H1 (cell line): Measurements from ENCODE around the gene RNGTT. TPM values are rescaled to one million over a fixed set of nuclear protein-coding genes. Genes with fewer than 3 reads are reported as not detected.

ENCODE experiments used
- CTCF ChIA-PET: fragments of 300-600 bp; sonication (Branson Sonifier 250); formaldehyde crosslinking; loops from one replicate; lab custom pipeline; 2021; ENCODE audit not compliant: partially characterized antibody; lab: Charles Lee
- POLR2A ChIA-PET: fragments of 300-600 bp; sonication (Branson Sonifier 250); formaldehyde crosslinking; loops from one replicate; lab custom pipeline; 2021; ENCODE audit warnings: inconsistent platforms; ENCODE audit not compliant: partially characterized antibody; lab: Charles Lee
- DNase-seq, 2 experiments: peaks; one replicate each; pipeline versions ENCODE4 v3.0.0 to v3.0.0-alpha.2; 2010 to 2022; ENCODE audit warnings: low spot score in 2 of 2, low read depth in 1 of 2, mixed read lengths in 1 of 2
- FAIRE-seq: peaks from 2 replicates; lab custom pipeline; 2011; peaks lifted over from hg19 to GRCh38; lab: Jason Lieb, UNC
- H2AFZ ChIP-seq: 2 replicates; pipeline ENCODE4 v1.8.1; 2012; ENCODE audit warnings: low read length, inconsistent platforms
- H2AK5ac ChIP-seq: 2 replicates; pipeline ENCODE4 v1.6.1; 2013; ENCODE audit warnings: low read depth, low read length
- H2BK120ac ChIP-seq: replicated peaks from 2 replicates; pipeline ENCODE3; 2013; ENCODE audit warnings: low read depth, low read length, inconsistent platforms
- H2BK12ac ChIP-seq: 2 replicates; pipeline ENCODE4 v1.6.1; 2013; ENCODE audit warnings: low read depth, low read length
- H2BK15ac ChIP-seq: 2 replicates; pipeline ENCODE4 v1.6.1; 2013; ENCODE audit warnings: low read length
- H2BK20ac ChIP-seq: 2 replicates; pipeline ENCODE4 v1.6.1; 2013; ENCODE audit warnings: low read length
- H2BK5ac ChIP-seq: 2 replicates; pipeline ENCODE4 v1.6.1; 2013; ENCODE audit warnings: low read depth, low read length
- H3K14ac ChIP-seq: 2 replicates; pipeline ENCODE4 v1.6.1; 2013; ENCODE audit warnings: inconsistent platforms; ENCODE audit not compliant: insufficient read length
- H3K18ac ChIP-seq: 2 replicates; pipeline ENCODE4 v1.6.1; 2013; ENCODE audit warnings: low read length; ENCODE audit errors: extremely low read depth
- H3K23ac ChIP-seq: 2 replicates; pipeline ENCODE4 v1.6.1; 2013; ENCODE audit warnings: inconsistent platforms; ENCODE audit not compliant: insufficient read length
- H3K23me2 ChIP-seq: 2 replicates; pipeline ENCODE4 v1.6.1; 2013; ENCODE audit warnings: low read depth, low read length
- H3K27ac ChIP-seq: 2 replicates; pipeline ENCODE4 v1.6.1; 2011; ENCODE audit warnings: low read depth, low read length, inconsistent platforms
- H3K27me3 ChIP-seq, 4 experiments: replicated peaks in 1 of 4; 1 replicate in 1 of 4; 2 replicates in 3 of 4; pipeline versions ENCODE4 v1.6.1 to v1.8.1; 2011 to 2013; ENCODE audit warnings: low read length in 3 of 4, mild to moderate bottlenecking in 3 of 4, inconsistent platforms in 2 of 4, mixed read lengths in 2 of 4, moderate library complexity in 1 of 4; ENCODE audit not compliant: control insufficient read depth in 3 of 4, insufficient read depth in 3 of 4; ENCODE audit errors: extremely low read depth in 1 of 4
- H3K36me3 ChIP-seq, 4 experiments: 2 replicates each; pipeline versions ENCODE4 v1.6.1 to v1.8.1; 2011 to 2013; ENCODE audit warnings: mild to moderate bottlenecking in 4 of 4, low read length in 3 of 4, moderate library complexity in 2 of 4, control low read depth in 1 of 4, inconsistent platforms in 1 of 4; ENCODE audit not compliant: insufficient read depth in 4 of 4, control insufficient read depth in 2 of 4
- H3K4ac ChIP-seq: replicated peaks from 2 replicates; pipeline ENCODE3; 2013; ENCODE audit warnings: low read length, low read depth, mixed read lengths, inconsistent platforms; ENCODE audit not compliant: insufficient read length
- H3K4me1 ChIP-seq, 4 experiments: replicated peaks in 1 of 4; 1 replicate in 1 of 4; 2 replicates in 3 of 4; pipeline versions ENCODE4 v1.6.1 to v1.8.1; 2011 to 2013; ENCODE audit warnings: low read length in 3 of 4, inconsistent platforms in 2 of 4, mixed read lengths in 1 of 4; ENCODE audit not compliant: insufficient read depth in 4 of 4, control insufficient read depth in 3 of 4
- H3K4me2 ChIP-seq, 2 experiments: 2 replicates each; pipeline versions ENCODE4 v1.6.1 to v1.8.1; 2011 to 2013; ENCODE audit warnings: low read depth in 2 of 2, low read length in 2 of 2, control low read depth in 1 of 2, inconsistent platforms in 1 of 2, mild to moderate bottlenecking in 1 of 2; ENCODE audit not compliant: insufficient read depth in 1 of 2
- H3K4me3 ChIP-seq, 4 experiments: fragments of 200-600, 300-600 bp in 1 of 4; sonication (generic), shearing (Covaris generic), sonication (Bioruptor Twin) in 1 of 4; 2 replicates each; pipeline versions ENCODE4 v1.5.1 to v1.8.1; 2011 to 2016; ENCODE audit warnings: low read length in 4 of 4, low read depth in 3 of 4, control low read depth in 2 of 4, inconsistent platforms in 2 of 4, mild to moderate bottlenecking in 2 of 4, mixed read lengths in 1 of 4, moderate library complexity in 1 of 4; ENCODE audit not compliant: insufficient read depth in 2 of 4; ENCODE audit errors: extremely low read depth in 1 of 4
- H3K56ac ChIP-seq: replicated peaks from 2 replicates; pipeline ENCODE3; 2013; ENCODE audit warnings: low read depth, mild to moderate bottlenecking, mixed read lengths, low read length, inconsistent platforms; ENCODE audit not compliant: insufficient read length
- H3K79me1 ChIP-seq: 2 replicates; pipeline ENCODE4 v1.6.1; 2013; ENCODE audit warnings: low read depth, low read length, control low read depth
- H3K79me2 ChIP-seq, 2 experiments: 2 replicates each; pipeline versions ENCODE4 v1.6.1 to v1.8.1; 2012 to 2013; ENCODE audit warnings: low read length in 2 of 2, mild to moderate bottlenecking in 2 of 2, inconsistent platforms in 1 of 2; ENCODE audit not compliant: insufficient read depth in 2 of 2, control insufficient read depth in 1 of 2
- H3K9ac ChIP-seq, 4 experiments: replicated peaks in 1 of 4; 1 replicate in 1 of 4; 2 replicates in 3 of 4; pipeline versions ENCODE4 v1.6.1 to v1.8.1; 2011 to 2013; ENCODE audit warnings: low read depth in 3 of 4, low read length in 3 of 4, control low read depth in 2 of 4, mild to moderate bottlenecking in 2 of 4, moderate library complexity in 2 of 4, inconsistent platforms in 1 of 4; ENCODE audit errors: extremely low read depth in 1 of 4
- H3K9me3 ChIP-seq, 2 experiments: 2 replicates each; pipeline versions ENCODE4 v1.6.1 to v1.8.1; 2012 to 2013; ENCODE audit warnings: mild to moderate bottlenecking in 2 of 2, moderate library complexity in 2 of 2, control low read depth in 1 of 2, inconsistent platforms in 1 of 2, low read depth in 1 of 2, low read length in 1 of 2, mixed read lengths in 1 of 2; ENCODE audit not compliant: insufficient read depth in 2 of 2
- H4K20me1 ChIP-seq, 2 experiments: replicated peaks in 1 of 2; 2 replicates each; pipeline versions ENCODE3 to v1.8.1; 2011 to 2013; ENCODE audit warnings: inconsistent platforms in 2 of 2, low read length in 2 of 2, mild to moderate bottlenecking in 1 of 2; ENCODE audit not compliant: insufficient read depth in 2 of 2, control insufficient read depth in 1 of 2
- H4K5ac ChIP-seq: 2 replicates; pipeline ENCODE4 v1.6.1; 2013; ENCODE audit warnings: low read length, low read depth, mixed read lengths, inconsistent platforms; ENCODE audit not compliant: insufficient read length
- H4K8ac ChIP-seq: 2 replicates; pipeline ENCODE4 v1.8.0; 2013; ENCODE audit warnings: mild to moderate bottlenecking, moderate library complexity, low read length, inconsistent platforms; ENCODE audit not compliant: insufficient read depth; ENCODE audit errors: extremely low read depth
- H4K91ac ChIP-seq: replicated peaks from 2 replicates; pipeline ENCODE3; 2013; ENCODE audit warnings: low read length, mixed read lengths, inconsistent platforms; ENCODE audit not compliant: insufficient read length
- ASH2L ChIP-seq: fragments of 200-600, 300-600 bp; sonication (generic); IDR thresholded peaks from one replicate; pipeline ENCODE4 v1.7.1; 2017; ENCODE audit warnings: low read length
- ATF3 ChIP-seq: IDR thresholded peaks from 2 replicates; pipeline ENCODE4 v1.6.1; 2011; ENCODE audit warnings: low read depth, mild to moderate bottlenecking, low read length; ENCODE audit not compliant: insufficient read depth
- CHD1 ChIP-seq: IDR thresholded peaks from 2 replicates; pipeline ENCODE4 v1.6.1; 2012; ENCODE audit warnings: low read depth, low read length, improper control_type of control experiment
- CREB1 ChIP-seq: IDR thresholded peaks from 2 replicates; pipeline ENCODE4 v1.6.1; 2012; ENCODE audit warnings: inconsistent platforms
- CTBP2 ChIP-seq: IDR thresholded peaks from 2 replicates; pipeline ENCODE4 v1.7.0; 2011; ENCODE audit warnings: borderline replicate concordance, mild to moderate bottlenecking, moderate library complexity, mixed read lengths, low read length; ENCODE audit not compliant: insufficient read depth, insufficient read length
- EZH2 ChIP-seq: fragments of 200-600 bp; sonication (generic); IDR thresholded peaks from 2 replicates; pipeline ENCODE4 v1.7.1; 2012; ENCODE audit warnings: low read depth, mild to moderate bottlenecking, moderate library complexity, low read length, inconsistent platforms; ENCODE audit not compliant: severe bottlenecking
- HDAC2 ChIP-seq, 2 experiments: fragments of 300-600 bp in 1 of 2; sonication (generic) in 1 of 2; IDR thresholded peaks; 2 replicates each; pipeline ENCODE4 v1.6.1; 2011 to 2012; ENCODE audit warnings: low read depth in 2 of 2, low read length in 2 of 2, mild to moderate bottlenecking in 2 of 2, moderate library complexity in 2 of 2, borderline replicate concordance in 1 of 2, inconsistent platforms in 1 of 2
- KDM4A ChIP-seq: IDR thresholded peaks from one replicate; pipeline ENCODE4 v1.7.1; 2012; ENCODE audit warnings: low read depth, mild to moderate bottlenecking, moderate library complexity, low read length, inconsistent platforms; ENCODE audit not compliant: severe bottlenecking
- RBBP5 ChIP-seq: IDR thresholded peaks from 2 replicates; pipeline ENCODE4 v1.7.1; 2012; ENCODE audit warnings: low read depth, mild to moderate bottlenecking, inconsistent platforms, low read length, moderate library complexity, borderline replicate concordance
- SRF ChIP-seq: IDR thresholded peaks from 2 replicates; pipeline ENCODE4 v1.6.1; 2011; ENCODE audit warnings: mild to moderate bottlenecking, low read depth, low read length, moderate library complexity
- TCF12 ChIP-seq: IDR thresholded peaks from 2 replicates; pipeline ENCODE4 v1.6.1; 2011; ENCODE audit warnings: low read depth, mild to moderate bottlenecking, low read length
- USF2 ChIP-seq: IDR thresholded peaks from 2 replicates; pipeline ENCODE4 v1.6.1; 2011; ENCODE audit warnings: low read length, improper control_type of control experiment
- WGBS, 2 experiments: shearing (Covaris generic) in 1 of 2; methylation state at CpG; one replicate each; pipeline versions ENCODE4 v1.1.6 to v1.1.7; 2013 to 2015; ENCODE audit warnings: low lambda C conversion rate in 2 of 2, mixed read lengths in 2 of 2, inconsistent platforms in 1 of 2, low coverage in 1 of 2, missing lambda C conversion rate in 1 of 2; ENCODE audit not compliant: insufficient replicate concordance in 2 of 2, insufficient coverage in 1 of 2, insufficient read length in 1 of 2; ENCODE audit errors: extremely low coverage in 1 of 2, missing lambda C conversion rate in 1 of 2; 5-methylcytosine and 5-hydroxymethylcytosine counted together
- polyA plus RNA-seq, 7 experiments: library from polyadenylated mRNA; depleted of rRNA in 3 of 7; stranded (reverse) in 5 of 7; unstranded in 2 of 7; fragments of >200 nt in 5 of 7; fragments of 200-250 nt in 2 of 7; gene quantifications; 1 replicate in 5 of 7; 2 replicates in 1 of 7; 4 replicates in 1 of 7; pipeline versions ENCODE4 v1.2.1 to v1.2.3, GENCODE V29; 2011 to 2013; ENCODE audit warnings: missing spikeins in 2 of 7, mixed read lengths in 2 of 7
- total RNA-seq: library from RNA; stranded (reverse); fragmentation: NEBNext Ultra II Directional; extraction: Animal tissue kit (Norgen Biotek cat#: 25700); gene quantifications from 2 replicates; pipeline ENCODE4 v1.2.1, GENCODE V29; 2021

Gene RNGTT
- total and polyA plus RNA-seq, 2 of the 8 experiments (the other 6 are each of a cell fraction or from before 2014, with no cell fraction given), result 3.6 to 21.2 TPM

GRCh38 chr6:88587150-88587520 is 376.3 kb downstream of the RNGTT start:
- Histone ChIP-seq H3K79me1 (no peaks in the 10 kb centered on the region), H3K36me3 (no peaks in the 10 kb centered on the region), H2BK20ac (no peak overlapping the region), H2AFZ (peak overlapping the region; percentile 29; the same call in 1 of the 2 replicates), H3K4me3 (no peak overlapping the region), H4K20me1 (no peaks in the 10 kb centered on the region), H4K8ac (no peak overlapping the region), H3K9ac (no peak overlapping the region), H3K23me2 (no peaks in the 10 kb centered on the region), H2AK5ac (no peak overlapping the region), H3K18ac (no peak overlapping the region), H4K5ac (no peak overlapping the region), H2BK120ac (no peak overlapping the region), H2BK12ac (no peak overlapping the region), H3K56ac (no peak overlapping the region), H3K9me3 (no peaks in the 10 kb centered on the region), H3K79me2 (no peaks in the 10 kb centered on the region), H3K4me1 (peaks cover 0 to 9% (median 5%) of the 10 kb centered on the region in 4 experiments; a peak in 4 of 7 replicates), H3K27me3 (no peaks in the 10 kb centered on the region), H3K14ac (no peak overlapping the region), H2BK15ac (no peak overlapping the region), H3K4me2 (no peak overlapping the region; a peak in 1 of 4 replicates), H3K27ac (no peak overlapping the region), H3K4ac (no peak overlapping the region), H2BK5ac (no peak overlapping the region), H3K23ac (no peak overlapping the region), H4K91ac (no peak overlapping the region)
- no peak for FAIRE-seq
- ChIA-PET POLR2A (no interaction called here), CTCF (interaction anchor here (0.7 to 1.3 kb wide), 3 partner anchors 10 to 332 kb away, joined by 3 to 4 read pairs (median 3); no protein-coding TSS in a partner anchor)
- whole genome bisulfite sequencing, 2 experiments, result 72% methylated on average over 12 of the region's 12 CpGs; no CpG with 5 or more reads in 1 of the 2 experiments
- DNase-seq, result no peak
- TF ChIP-seq CREB1, result no peak
- no peak for TF ChIP-seq ATF3
- TF ChIP-seq ASH2L, result no peak
- no peak for TF ChIP-seq HDAC2 (IDR thresholded peaks at IDR 0.05; ENCODE audit: borderline replicate concordance in 1 of 2, low read depth in 2 of 2, low read length in 2 of 2)
- no peak for TF ChIP-seq USF2
- TF ChIP-seq CTBP2, result no peak
- TF ChIP-seq EZH2, result no peak
- no peak for TF ChIP-seq RBBP5
- no peak for TF ChIP-seq CHD1
- no peak for TF ChIP-seq TCF12
- TF ChIP-seq SRF, result no peak
- no peak for TF ChIP-seq KDM4A
